Measurements from ENCODE around the gene SLC47A1. TPM values are rescaled to one million over a fixed set of nuclear protein-coding genes. Genes with fewer than 3 reads are reported as not detected.
A peak's percentile ranks its signal among the peaks of the same experiment; 100 is the strongest.

The SLC47A1 gene
- total and polyA plus RNA-seq, 10 of the 15 experiments (the other 5 are each of a cell fraction or from before 2014, with no cell fraction given) = 0.41 TPM; not detected in 9

DNA sequence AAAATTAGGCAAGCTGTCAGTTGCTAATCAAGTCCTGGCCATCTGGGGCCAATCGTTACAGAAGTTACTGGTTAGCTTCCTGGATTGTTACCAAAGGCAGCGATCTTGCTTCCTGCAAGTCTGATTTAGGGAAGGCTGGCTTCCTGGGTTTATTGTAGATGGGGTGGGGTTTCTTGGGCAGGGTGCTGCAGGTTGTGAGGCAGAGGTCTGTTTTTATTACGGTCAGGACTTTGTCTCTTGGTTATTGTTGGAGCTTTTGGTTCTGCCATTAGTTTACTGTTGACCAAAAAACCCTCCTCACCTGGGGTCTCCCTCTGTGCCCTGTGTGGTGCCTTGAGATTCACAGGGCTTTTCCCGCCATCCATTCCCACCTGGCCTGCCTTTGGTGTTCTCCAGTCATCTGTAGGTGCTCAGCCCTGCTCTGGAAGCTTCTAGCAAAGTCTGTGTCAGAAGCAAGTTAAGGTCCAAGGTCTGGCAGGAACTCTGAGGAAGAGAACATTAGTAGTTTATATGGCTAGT lies 36.9 kb downstream of the SLC47A1 start:
- no peaks in the 10 kb centered on the region for H3K4me1 ChIP-seq (ENCODE audit: control insufficient read depth, insufficient read depth, low read length)
- ChIA-PET POLR2A (interaction anchor here (0.7 kb wide), 1 partner anchor 9 kb away, joined by 4 read pairs; no protein-coding TSS in a partner anchor), SMC1A (ENCODE audit: uncharacterized antibody, unreplicated experiment) (interaction anchor here (1.0 kb wide), 1 partner anchor 173 kb away, joined by 5 read pairs; no protein-coding TSS in a partner anchor), RAD21 (ENCODE audit: unreplicated experiment) (no interaction called here), CTCF (interaction anchor here (1.2 kb wide), 2 partner anchors 77 to 196 kb away, joined by 3 read pairs; no protein-coding TSS in a partner anchor)
- BruUV-seq (replicated peaks) = no TSS peak
- H3K9me3 ChIP-seq (replicated peaks; ENCODE audit: control insufficient read depth, insufficient read depth, low read length) = no peaks in the 10 kb centered on the region
- FAIRE-seq (no peak), ATAC-seq (no peak), DNase-seq (ENCODE audit: low read depth, low spot score) (no peak)
- intact Hi-C loops (cut with micrococcal nuclease; ENCODE audit: unreplicated experiment) = no loop called here
- no peaks in the 10 kb centered on the region for H4K20me1 ChIP-seq (ENCODE audit: control insufficient read depth, insufficient read depth)
- TF ChIP-seq MAX (IDR thresholded peaks at IDR 0.05; ENCODE audit: low read depth, low read length) = no peak
- TF ChIP-seq SREBF2 (IDR thresholded peaks at IDR 0.05; ENCODE audit: low read length) = no peak
- no peak for TF ChIP-seq KDM1A (IDR thresholded peaks at IDR 0.05; ENCODE audit: borderline replicate concordance)
- TF ChIP-seq EZH2 (IDR thresholded peaks at IDR 0.05; ENCODE audit: borderline replicate concordance, control insufficient read depth, low read depth, low read length) = no peak
- no peaks in the 10 kb centered on the region; a peak in 1 of 4 replicates for H3K27me3 ChIP-seq (replicated peaks in 1 of 2; ENCODE audit: control insufficient read depth in 2 of 2, insufficient read depth in 2 of 2, low read length in 1 of 2)
- no peak overlapping the region for H3K4me2 ChIP-seq (ENCODE audit: control insufficient read depth, insufficient read depth)
- no peaks in the 10 kb centered on the region for H3K79me2 ChIP-seq (ENCODE audit: control insufficient read depth, insufficient read depth, low read length)
- H3K36me3 ChIP-seq (ENCODE audit: control insufficient read depth in 2 of 2, insufficient read depth in 2 of 2, low read length in 1 of 2) = no peaks in the 10 kb centered on the region
- H3K4me3 ChIP-seq = no peak overlapping the region
- H2AFZ ChIP-seq (ENCODE audit: control insufficient read depth, low read depth, low read length) = no peak overlapping the region
- H3K9ac ChIP-seq (ENCODE audit: control insufficient read depth, insufficient read depth, low read length) = no peak overlapping the region
- WGBS (ENCODE audit: insufficient coverage, insufficient replicate concordance, low lambda C conversion rate, missing lambda C conversion rate) = 33% methylated on average over 4 of the region's 4 CpGs
- in situ Hi-C loops (cut with MboI) = no loop called here
- no peak overlapping the region for H3K27ac ChIP-seq (ENCODE audit: control insufficient read depth, insufficient read depth)

DNA sequence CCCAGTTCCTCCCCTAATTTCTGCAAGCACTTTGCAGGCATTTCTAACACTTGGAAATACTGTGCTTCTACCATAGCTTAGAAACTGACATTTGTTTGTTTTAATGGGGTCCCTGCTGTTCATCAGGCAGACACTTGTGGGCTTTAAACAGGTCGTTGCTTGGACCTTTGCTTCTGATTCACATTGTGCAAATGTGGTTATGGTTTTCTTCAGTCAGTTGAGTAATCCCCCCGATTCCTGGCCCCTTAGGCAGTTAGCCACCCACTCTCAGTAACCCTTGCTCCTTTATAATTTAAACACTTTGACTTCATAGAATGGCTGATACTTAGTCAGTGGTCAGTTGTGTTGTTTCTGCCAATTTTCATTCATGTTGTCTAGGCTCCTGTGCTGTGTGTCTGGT lies 39.4 kb downstream of the SLC47A1 start:
- 4% methylated on average over 2 of the region's 2 CpGs for WGBS (ENCODE audit: insufficient coverage, insufficient replicate concordance, low lambda C conversion rate, missing lambda C conversion rate)
- H3K79me2 ChIP-seq (ENCODE audit: control insufficient read depth, insufficient read depth, low read length) = no peaks in the 10 kb centered on the region
- H3K36me3 ChIP-seq (ENCODE audit: control insufficient read depth in 2 of 2, insufficient read depth in 2 of 2, low read length in 1 of 2) = no peaks in the 10 kb centered on the region
- no peaks in the 10 kb centered on the region for H3K9me3 ChIP-seq (replicated peaks; ENCODE audit: control insufficient read depth, insufficient read depth, low read length)
- H3K9ac ChIP-seq (ENCODE audit: control insufficient read depth, insufficient read depth, low read length) = no peak overlapping the region
- ATAC-seq = no peak
- intact Hi-C loops (cut with micrococcal nuclease; ENCODE audit: unreplicated experiment) = no loop called here
- no peak for TF ChIP-seq ATF7 (IDR thresholded peaks at IDR 0.05; ENCODE audit: low read depth)
- TF ChIP-seq BCL3 (IDR thresholded peaks at IDR 0.05; ENCODE audit: borderline replicate concordance, insufficient read depth, low read depth, low read length, poor library complexity, severe bottlenecking) = peak; percentile 52
- no peak for TF ChIP-seq RAD21 (IDR thresholded peaks at IDR 0.05; ENCODE audit: insufficient read depth, low read depth, low read length)
- no peak for TF ChIP-seq MEF2B (IDR thresholded peaks at IDR 0.05; ENCODE audit: partially characterized antibody, poor library complexity, severe bottlenecking)
- H4K20me1 ChIP-seq (ENCODE audit: control insufficient read depth, insufficient read depth) = no peaks in the 10 kb centered on the region
- no peak overlapping the region for H3K27ac ChIP-seq (ENCODE audit: control insufficient read depth, insufficient read depth)
- H2AFZ ChIP-seq (ENCODE audit: control insufficient read depth, low read depth, low read length) = no peak overlapping the region
- no peak overlapping the region for H3K4me3 ChIP-seq
- in situ Hi-C loops (cut with MboI) = no loop called here
- H3K4me2 ChIP-seq (ENCODE audit: control insufficient read depth, insufficient read depth) = no peak overlapping the region
- no peaks in the 10 kb centered on the region for H3K4me1 ChIP-seq (ENCODE audit: control insufficient read depth, insufficient read depth, low read length)
- FAIRE-seq = no peak
- no peak for DNase-seq (ENCODE audit: low read depth, low spot score)
- ChIA-PET POLR2A (no interaction called here), CTCF (no interaction called here), RAD21 (ENCODE audit: unreplicated experiment) (interaction anchor here (0.6 kb wide), 1 partner anchor 145 kb away, joined by 3 read pairs; no protein-coding TSS in a partner anchor), SMC1A (ENCODE audit: uncharacterized antibody, unreplicated experiment) (interaction anchor here (0.5 kb wide), 1 partner anchor 46 kb away, joined by 3 read pairs; no protein-coding TSS in a partner anchor)
- no peaks in the 10 kb centered on the region; a peak in 1 of 4 replicates for H3K27me3 ChIP-seq (replicated peaks in 1 of 2; ENCODE audit: control insufficient read depth in 2 of 2, insufficient read depth in 2 of 2, low read length in 1 of 2)
- no TSS peak for BruUV-seq (replicated peaks)

All from GM12878 (cell line).